Neural crest cell (in vitro differentiated cells): ENCODE measurements around the gene PPP2R2B. TPM values are rescaled to one million over a fixed set of nuclear protein-coding genes. Genes with fewer than 3 reads are reported as not detected.

Experiments
- DNase-seq: peaks from one replicate; pipeline ENCODE4 v3.0.0; 2021; ENCODE audit warnings: low read depth, mixed read lengths, low spot score
- H3K27ac Mint-ChIP-seq: one replicate; pipeline ENCODE4 v1.8.0; 2021; ENCODE audit warnings: mild to moderate bottlenecking, mixed read lengths; ENCODE audit not compliant: unreplicated experiment
- H3K27me3 Mint-ChIP-seq: 2 replicates; pipeline ENCODE4 v1.8.0; 2021; ENCODE audit warnings: low read depth, mild to moderate bottlenecking, mixed read lengths
- H3K36me3 Mint-ChIP-seq: 2 replicates; pipeline ENCODE4 v1.8.0; 2021; ENCODE audit warnings: low read depth, mild to moderate bottlenecking, mixed read lengths
- H3K4me1 Mint-ChIP-seq: 2 replicates; pipeline ENCODE4 v1.8.0; 2021; ENCODE audit warnings: mixed read lengths
- H3K4me3 Mint-ChIP-seq: one replicate; pipeline ENCODE4 v1.8.0; 2021; ENCODE audit warnings: mild to moderate bottlenecking, mixed read lengths
- H3K9me3 Mint-ChIP-seq: 2 replicates; pipeline ENCODE4 v1.8.0; 2021; ENCODE audit warnings: mixed read lengths
- CTCF ChIP-seq: fragments of 200-600 bp; sonication (generic); conservative IDR thresholded peaks from 2 replicates; pipeline ENCODE4 v1.5.0; 2021; ENCODE audit warnings: antibody characterized with exemption, mild to moderate bottlenecking
- total RNA-seq: library from RNA; stranded (reverse); gene quantifications from 2 replicates; pipeline ENCODE4 v1.2.1, GENCODE V29; 2021

PPP2R2B gene
- total RNA-seq, 1 donor from 2014 or later: 4.9 TPM

- no peak for DNase-seq
Measured at GRCh38 chr5:146574713-146575112, 303.8 kb downstream of the PPP2R2B start.

GRCh38 chr5:146568161-146568560 lies 310.4 kb downstream of the PPP2R2B start:
- Mint-ChIP-seq H3K9me3 (peaks cover 10% of the 10 kb centered on the region), H3K4me3 (no peak overlapping the region), H3K36me3 (peaks cover 4% of the 10 kb centered on the region), H3K4me1 (peaks cover 19% of the 10 kb centered on the region), H3K27ac (no peak overlapping the region), H3K27me3 (no peaks in the 10 kb centered on the region)
- no peak for TF ChIP-seq CTCF
- DNase-seq: no peak

More at GRCh38 chr5:146574713-146575112, 303.8 kb downstream of the PPP2R2B start:
- no peak overlapping the region for H3K27ac Mint-ChIP-seq
- H3K27me3 Mint-ChIP-seq: no peaks in the 10 kb centered on the region
- no peak for TF ChIP-seq CTCF
- H3K4me3 Mint-ChIP-seq: no peak overlapping the region
- H3K4me1 Mint-ChIP-seq: no peaks in the 10 kb centered on the region
- H3K9me3 Mint-ChIP-seq: peaks cover 20% of the 10 kb centered on the region
- H3K36me3 Mint-ChIP-seq: peaks cover 10% of the 10 kb centered on the region

GRCh38 chr5:146565764-146566367 lies 312.7 kb downstream of the PPP2R2B start:
- Mint-ChIP-seq H3K36me3 (peaks cover 4% of the 10 kb centered on the region), H3K27ac (no peak overlapping the region), H3K27me3 (no peaks in the 10 kb centered on the region), H3K4me3 (no peak overlapping the region), H3K9me3 (peaks cover 6% of the 10 kb centered on the region), H3K4me1 (peaks cover 19% of the 10 kb centered on the region)
- peak; percentile 69 for TF ChIP-seq CTCF
- DNase-seq: peak; percentile 50

- Mint-ChIP-seq H3K4me3 (no peak overlapping the region), H3K27ac (no peak overlapping the region), H3K36me3 (no peaks in the 10 kb centered on the region), H3K9me3 (no peaks in the 10 kb centered on the region), H3K27me3 (no peaks in the 10 kb centered on the region), H3K4me1 (peaks cover 27% of the 10 kb centered on the region)
- no peak for DNase-seq
- TF ChIP-seq CTCF: no peak
Measured at GRCh38 chr5:146564007-146564762, 314.4 kb downstream of the PPP2R2B start.

GRCh38 chr5:146562461-146562860 lies 316.1 kb downstream of the PPP2R2B start:
- no peaks in the 10 kb centered on the region for H3K27me3 Mint-ChIP-seq
- H3K9me3 Mint-ChIP-seq: peaks cover 3% of the 10 kb centered on the region
- TF ChIP-seq CTCF: no peak
- no peak overlapping the region for H3K27ac Mint-ChIP-seq
- DNase-seq: no peak
- H3K4me1 Mint-ChIP-seq: peaks cover 27% of the 10 kb centered on the region
- no peak overlapping the region for H3K4me3 Mint-ChIP-seq
- no peaks in the 10 kb centered on the region for H3K36me3 Mint-ChIP-seq
